IMR-90 (cell line): ENCODE measurements around the gene BTBD9. TPM values are rescaled to one million over a fixed set of nuclear protein-coding genes. Genes with fewer than 3 reads are reported as not detected.

ENCODE experiments used
- ATAC-seq: fragments of 200-7000 bp; cut with Tn5 transposase; 2 replicates; pipeline ENCODE4 v1.9.1; 2020; ENCODE audit warnings: low read depth, mild to moderate bottlenecking, moderate library complexity
- BruUV-seq: library from RNA; stranded (reverse); fragments of 400-500 nt; replicated peaks from 2 replicates; lab custom pipeline; 2021; lab: Mats Ljungman, UMichigan
- CTCF ChIA-PET: fragments of 300-600 bp; formaldehyde crosslinking; extraction: SDS; loops from one replicate; lab custom pipeline; 2021; ENCODE audit warnings: antibody characterized with exemption; lab: Yijun Ruan, JAX
- POLR2A ChIA-PET: fragments of 300-600 bp; sonication (Branson Sonifier 250); formaldehyde crosslinking; loops from one replicate; lab custom pipeline; 2022; ENCODE audit warnings: antibody characterized with exemption; ENCODE audit not compliant: unreplicated experiment; lab: Charles Lee
- DNase-seq: peaks from one replicate; pipeline ENCODE4 v3.0.0; 2013
- H2AFZ ChIP-seq: replicated peaks from 2 replicates; pipeline ENCODE3; 2013; ENCODE audit warnings: low read length, mild to moderate bottlenecking; ENCODE audit not compliant: poor library complexity
- H2AK5ac ChIP-seq: 2 replicates; pipeline ENCODE4 v1.6.1; 2013; ENCODE audit warnings: low read depth, low read length, inconsistent platforms
- H2AK9ac ChIP-seq: replicated peaks from 2 replicates; pipeline ENCODE3; 2013; ENCODE audit warnings: mild to moderate bottlenecking, low read depth, low read length, moderate library complexity; ENCODE audit not compliant: poor library complexity
- H2BK120ac ChIP-seq: 2 replicates; pipeline ENCODE4 v1.6.1; 2013; ENCODE audit warnings: low read depth, low read length, inconsistent platforms
- H2BK15ac ChIP-seq: 3 replicates; pipeline ENCODE4 v1.6.1; 2013; ENCODE audit warnings: low read depth, low read length, inconsistent platforms
- H2BK20ac ChIP-seq: 2 replicates; pipeline ENCODE4 v1.6.1; 2013; ENCODE audit warnings: low read depth, mild to moderate bottlenecking, inconsistent platforms, low read length, moderate library complexity
- H2BK5ac ChIP-seq: 2 replicates; pipeline ENCODE4 v1.6.1; 2013; ENCODE audit warnings: mild to moderate bottlenecking, low read depth, low read length, inconsistent platforms; ENCODE audit not compliant: poor library complexity, severe bottlenecking
- H3K14ac ChIP-seq: replicated peaks from 2 replicates; pipeline ENCODE4 v1.6.1; 2013; ENCODE audit warnings: low read depth, low read length, inconsistent platforms
- H3K18ac ChIP-seq: 2 replicates; pipeline ENCODE4 v1.6.1; 2013; ENCODE audit warnings: low read depth, low read length, control low read depth
- H3K23ac ChIP-seq: 2 replicates; pipeline ENCODE4 v1.6.1; 2013; ENCODE audit warnings: low read depth, low read length, inconsistent platforms
- H3K27ac ChIP-seq: 2 replicates; pipeline ENCODE4 v1.5.1; 2013; ENCODE audit warnings: mild to moderate bottlenecking, control low read depth, low read length; ENCODE audit not compliant: insufficient read depth
- H3K27me3 ChIP-seq: 2 replicates; pipeline ENCODE4 v1.6.1; 2013; ENCODE audit warnings: low read length; ENCODE audit not compliant: control insufficient read depth, insufficient read depth
- H3K36me3 ChIP-seq: 2 replicates; pipeline ENCODE4 v1.6.1; 2013; ENCODE audit warnings: low read length, mixed read lengths; ENCODE audit not compliant: control insufficient read depth, insufficient read depth
- H3K4ac ChIP-seq: 2 replicates; pipeline ENCODE4 v1.6.1; 2013; ENCODE audit warnings: low read depth, low read length, inconsistent platforms
- H3K4me1 ChIP-seq: 2 replicates; pipeline ENCODE4 v1.6.1; 2013; ENCODE audit warnings: low read length, mixed read lengths; ENCODE audit not compliant: control insufficient read depth, insufficient read depth
- H3K4me2 ChIP-seq: 2 replicates; pipeline ENCODE4 v1.6.1; 2013; ENCODE audit warnings: low read depth, mild to moderate bottlenecking, control low read depth, low read length, moderate library complexity
- H3K4me3 ChIP-seq: 2 replicates; pipeline ENCODE4 v1.5.1; 2013; ENCODE audit warnings: low read depth, mild to moderate bottlenecking, control low read depth, low read length, moderate library complexity; ENCODE audit not compliant: insufficient read depth
- H3K56ac ChIP-seq: 2 replicates; pipeline ENCODE4 v1.6.1; 2013; ENCODE audit warnings: low read length, inconsistent platforms; ENCODE audit not compliant: insufficient read depth; ENCODE audit errors: extremely low read depth
- H3K79me1 ChIP-seq, 2 experiments: 2 replicates each; pipeline ENCODE4 v1.6.1; 2013; ENCODE audit warnings: low read length in 2 of 2, inconsistent platforms in 1 of 2, low read depth in 1 of 2
- H3K9ac ChIP-seq: 2 replicates; pipeline ENCODE4 v1.6.1; 2013; ENCODE audit warnings: low read depth, low read length, control low read depth
- H3K9me1 ChIP-seq: 2 replicates; pipeline ENCODE4 v1.6.1; 2013; ENCODE audit warnings: low read length, inconsistent platforms; ENCODE audit not compliant: insufficient read depth
- H3K9me3 ChIP-seq: 2 replicates; pipeline ENCODE4 v1.6.1; 2013; ENCODE audit warnings: low read length; ENCODE audit not compliant: control insufficient read depth, insufficient read depth
- H4K20me1 ChIP-seq: 2 replicates; pipeline ENCODE4 v1.6.1; 2013; ENCODE audit warnings: low read length, inconsistent platforms; ENCODE audit not compliant: insufficient read depth
- H4K5ac ChIP-seq: 2 replicates; pipeline ENCODE4 v1.6.1; 2013; ENCODE audit warnings: mild to moderate bottlenecking, low read depth, low read length, control low read depth
- H4K8ac ChIP-seq, 2 experiments: 2 replicates each; pipeline ENCODE4 v1.6.1; 2013; ENCODE audit warnings: low read depth in 2 of 2, low read length in 2 of 2, control low read depth in 1 of 2, inconsistent platforms in 1 of 2
- H4K91ac ChIP-seq: 2 replicates; pipeline ENCODE4 v1.6.1; 2013; ENCODE audit warnings: low read depth, low read length, inconsistent platforms; ENCODE audit not compliant: insufficient read depth
- CEBPB ChIP-seq: IDR thresholded peaks from 2 replicates; pipeline ENCODE4 v1.6.1; 2012; ENCODE audit warnings: low read depth, low read length, improper control_type of control experiment
- CHD1 ChIP-seq: IDR thresholded peaks from 2 replicates; pipeline ENCODE4 v1.6.1; 2012; ENCODE audit warnings: low read depth, low read length, improper control_type of control experiment
- MAFK ChIP-seq: IDR thresholded peaks from 2 replicates; pipeline ENCODE4 v1.6.1; 2012; ENCODE audit warnings: low read depth, low read length, improper control_type of control experiment
- MAZ ChIP-seq: IDR thresholded peaks from 2 replicates; pipeline ENCODE4 v1.6.1; 2012; ENCODE audit warnings: low read depth, mild to moderate bottlenecking, low read length, improper control_type of control experiment, moderate library complexity, borderline replicate concordance
- MXI1 ChIP-seq: IDR thresholded peaks from 2 replicates; pipeline ENCODE4 v1.6.1; 2012; ENCODE audit warnings: low read depth, mild to moderate bottlenecking, low read length, moderate library complexity, borderline replicate concordance
- NFE2L2 ChIP-seq: fragments of 150-350 bp; IDR thresholded peaks from 2 replicates; pipeline ENCODE4 v1.6.1; 2016; ENCODE audit warnings: low read depth, mild to moderate bottlenecking, low read length
- RFX5 ChIP-seq: IDR thresholded peaks from 2 replicates; pipeline ENCODE4 v1.8.0; 2012; ENCODE audit warnings: low read depth, mild to moderate bottlenecking, low read length, moderate library complexity
- SMC3 ChIP-seq: fragments of 150-350 bp; IDR thresholded peaks from 2 replicates; pipeline ENCODE4 v1.6.1; 2016; ENCODE audit warnings: low read depth, mild to moderate bottlenecking, antibody characterized with exemption, low read length, moderate library complexity
- WGBS, 2 experiments: methylation state at CpG; one replicate each; pipeline versions ENCODE4 v1.1.5 to v1.1.7; 2013; ENCODE audit warnings: missing lambda C conversion rate in 2 of 2; ENCODE audit not compliant: insufficient read length in 1 of 2; ENCODE audit errors: extremely low coverage in 2 of 2; 5-methylcytosine and 5-hydroxymethylcytosine counted together
- dilution Hi-C: fragments of 300-500 bp; cut with HindIII; formaldehyde crosslinking; loops from one replicate; pipeline ENCODE4 v1.14.3; 2018; ENCODE audit warnings: low sequenced_read_pairs; ENCODE audit not compliant: unreplicated experiment
- in situ Hi-C: fragments of 300-500 bp; cut with MboI; formaldehyde crosslinking; loops from 3 replicates; pipeline ENCODE4 v1.14.3; 2019; ENCODE audit warnings: low sequenced_read_pairs, inconsistent platforms, mixed read lengths
- intact Hi-C: fragments of 100-400 bp; cut with micrococcal nuclease; formaldehyde crosslinking; loops from 2 replicates; pipeline ENCODE4 v1.10.0; 2022
- polyA plus RNA-seq, 3 experiments: library from polyadenylated mRNA; depleted of rRNA; stranded (reverse); fragments of >200 nt; gene quantifications; 2 replicates each; pipeline ENCODE4 v1.2.3, GENCODE V29; 2012; ENCODE audit warnings: low replicate concordance in 1 of 3
- total RNA-seq: library from RNA; depleted of rRNA; stranded (reverse); fragments of >200 nt; gene quantifications from 2 replicates; pipeline ENCODE4 v1.2.3, GENCODE V29; 2012
- TF ChIP-seq, protein P1 (sequence below): conservative IDR thresholded peaks from 2 replicates; pipeline ENCODE4 v1.5.1; 2012; ENCODE audit warnings: mild to moderate bottlenecking, low read depth, low read length, improper control_type of control experiment
- TF ChIP-seq, protein P2 (sequence below): fragments of 150-350 bp; IDR thresholded peaks from 2 replicates; pipeline ENCODE4 v1.6.1; 2016; ENCODE audit warnings: low read depth, mild to moderate bottlenecking, low read length, moderate library complexity, borderline replicate concordance
- TF ChIP-seq, protein P3 (sequence below): fragments of 150-350 bp; IDR thresholded peaks from 2 replicates; pipeline ENCODE4 v1.6.1; 2017; ENCODE audit warnings: mild to moderate bottlenecking, antibody characterized with exemption, low read length, low read depth

Gene BTBD9
- total and polyA plus RNA-seq, 2 of the 4 experiments (the other 2 are of a cell fraction) = 4.1 to 22.0 TPM

DNA sequence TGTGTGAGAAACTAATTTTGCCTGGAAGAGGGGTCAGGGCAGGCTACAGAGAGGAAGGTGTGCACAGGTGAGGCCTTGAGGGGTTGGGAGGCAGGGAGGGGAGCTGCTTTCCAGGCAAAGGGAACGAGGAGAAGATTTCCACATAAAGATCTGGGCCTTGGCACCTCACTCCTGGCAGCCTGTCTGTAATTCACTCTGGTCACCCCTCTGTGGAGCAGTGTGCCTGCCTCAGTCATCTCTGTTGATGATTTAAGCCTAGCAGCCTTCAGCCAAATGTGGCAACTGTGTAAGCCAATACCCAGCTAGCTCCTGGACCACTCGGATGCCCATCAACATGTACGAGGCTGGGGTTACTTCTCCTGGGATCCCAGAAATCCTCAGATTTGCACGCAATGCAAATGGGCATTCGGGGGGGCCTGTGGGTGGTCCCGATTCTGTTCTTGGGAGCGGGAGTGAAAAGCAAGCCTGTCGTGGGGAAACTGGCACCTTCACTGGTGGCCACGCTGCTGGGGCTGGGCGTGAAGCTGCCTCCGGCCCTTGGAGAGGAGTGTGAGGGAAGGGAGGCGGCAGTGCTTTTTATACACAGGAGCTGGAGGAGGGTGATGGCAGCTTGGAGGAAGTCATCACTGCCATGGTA, 459.8 kb downstream of the BTBD9 start:
- no peak overlapping the region for H3K4ac ChIP-seq
- H2AK9ac ChIP-seq = no peak overlapping the region
- H3K9me1 ChIP-seq = no peaks in the 10 kb centered on the region; the same call in none of the 2 replicates
- no peaks in the 10 kb centered on the region; the same call in 1 of the 2 replicates for H4K20me1 ChIP-seq
- H2AK5ac ChIP-seq = no peak overlapping the region
- intact Hi-C loops = no loop called here
- dilution Hi-C loops = no loop called here
- no peak overlapping the region for H2BK120ac ChIP-seq
- POLR2A ChIA-PET = no interaction called here
- H3K27ac ChIP-seq = no peak overlapping the region
- H2BK5ac ChIP-seq = no peak overlapping the region
- no peak overlapping the region for H2BK15ac ChIP-seq
- H4K91ac ChIP-seq = no peak overlapping the region
- H4K5ac ChIP-seq = no peak overlapping the region
- TF ChIP-seq NFE2L2 (no peak), CHD1 (no peak), MAZ (no peak), SMC3 (no peak), MAFK (no peak), CEBPB (no peak), MXI1 (no peak), RFX5 (no peak)
- TF ChIP-seq, protein P1, sequence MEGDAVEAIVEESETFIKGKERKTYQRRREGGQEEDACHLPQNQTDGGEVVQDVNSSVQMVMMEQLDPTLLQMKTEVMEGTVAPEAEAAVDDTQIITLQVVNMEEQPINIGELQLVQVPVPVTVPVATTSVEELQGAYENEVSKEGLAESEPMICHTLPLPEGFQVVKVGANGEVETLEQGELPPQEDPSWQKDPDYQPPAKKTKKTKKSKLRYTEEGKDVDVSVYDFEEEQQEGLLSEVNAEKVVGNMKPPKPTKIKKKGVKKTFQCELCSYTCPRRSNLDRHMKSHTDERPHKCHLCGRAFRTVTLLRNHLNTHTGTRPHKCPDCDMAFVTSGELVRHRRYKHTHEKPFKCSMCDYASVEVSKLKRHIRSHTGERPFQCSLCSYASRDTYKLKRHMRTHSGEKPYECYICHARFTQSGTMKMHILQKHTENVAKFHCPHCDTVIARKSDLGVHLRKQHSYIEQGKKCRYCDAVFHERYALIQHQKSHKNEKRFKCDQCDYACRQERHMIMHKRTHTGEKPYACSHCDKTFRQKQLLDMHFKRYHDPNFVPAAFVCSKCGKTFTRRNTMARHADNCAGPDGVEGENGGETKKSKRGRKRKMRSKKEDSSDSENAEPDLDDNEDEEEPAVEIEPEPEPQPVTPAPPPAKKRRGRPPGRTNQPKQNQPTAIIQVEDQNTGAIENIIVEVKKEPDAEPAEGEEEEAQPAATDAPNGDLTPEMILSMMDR = no peak
- TF ChIP-seq, protein P2, sequence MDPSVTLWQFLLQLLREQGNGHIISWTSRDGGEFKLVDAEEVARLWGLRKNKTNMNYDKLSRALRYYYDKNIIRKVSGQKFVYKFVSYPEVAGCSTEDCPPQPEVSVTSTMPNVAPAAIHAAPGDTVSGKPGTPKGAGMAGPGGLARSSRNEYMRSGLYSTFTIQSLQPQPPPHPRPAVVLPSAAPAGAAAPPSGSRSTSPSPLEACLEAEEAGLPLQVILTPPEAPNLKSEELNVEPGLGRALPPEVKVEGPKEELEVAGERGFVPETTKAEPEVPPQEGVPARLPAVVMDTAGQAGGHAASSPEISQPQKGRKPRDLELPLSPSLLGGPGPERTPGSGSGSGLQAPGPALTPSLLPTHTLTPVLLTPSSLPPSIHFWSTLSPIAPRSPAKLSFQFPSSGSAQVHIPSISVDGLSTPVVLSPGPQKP = no peak
- TF ChIP-seq, protein P3, sequence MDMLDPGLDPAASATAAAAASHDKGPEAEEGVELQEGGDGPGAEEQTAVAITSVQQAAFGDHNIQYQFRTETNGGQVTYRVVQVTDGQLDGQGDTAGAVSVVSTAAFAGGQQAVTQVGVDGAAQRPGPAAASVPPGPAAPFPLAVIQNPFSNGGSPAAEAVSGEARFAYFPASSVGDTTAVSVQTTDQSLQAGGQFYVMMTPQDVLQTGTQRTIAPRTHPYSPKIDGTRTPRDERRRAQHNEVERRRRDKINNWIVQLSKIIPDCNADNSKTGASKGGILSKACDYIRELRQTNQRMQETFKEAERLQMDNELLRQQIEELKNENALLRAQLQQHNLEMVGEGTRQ = no peak
- no peak overlapping the region for H3K4me2 ChIP-seq
- H3K9ac ChIP-seq = no peak overlapping the region
- BruUV-seq = no TSS peak
- CTCF ChIA-PET = no interaction called here
- no peak overlapping the region for H3K18ac ChIP-seq
- no peak overlapping the region for H3K56ac ChIP-seq
- H2BK20ac ChIP-seq = no peak overlapping the region
- no peaks in the 10 kb centered on the region for H3K4me1 ChIP-seq
- in situ Hi-C loops = no loop called here
- H4K8ac ChIP-seq = no peak overlapping the region
- no peaks in the 10 kb centered on the region for H3K27me3 ChIP-seq
- H3K36me3 ChIP-seq = peaks cover 4% of the 10 kb centered on the region; the same call in 1 of the 2 replicates
- no peak overlapping the region for H3K14ac ChIP-seq
- no peak overlapping the region for H3K23ac ChIP-seq
- WGBS, 2 experiments = 100% methylated on average over 3 of the region's 12 CpGs; no CpG with 5 or more reads in 1 of the 2 experiments
- H3K79me1 ChIP-seq = no peaks in the 10 kb centered on the region; a peak in 2 of 4 replicates
- H3K9me3 ChIP-seq = no peaks in the 10 kb centered on the region
- DNase-seq = no peak
- no peak overlapping the region for H3K4me3 ChIP-seq
- ATAC-seq = no peak
- no peak overlapping the region for H2AFZ ChIP-seq
